Endothelial cell (in vitro differentiated cells): ENCODE data around the gene CDK18. TPM values are rescaled to one million over a fixed set of nuclear protein-coding genes. Genes with fewer than 3 reads are reported as not detected.

Source experiments
- DNase-seq: peaks from one replicate; pipeline ENCODE4 v3.0.0; 2021; ENCODE audit warnings: low spot score
- H3K27ac Mint-ChIP-seq: one replicate; pipeline ENCODE4 v1.8.0; 2021; ENCODE audit warnings: mixed read lengths, inconsistent platforms; ENCODE audit not compliant: unreplicated experiment
- H3K27me3 Mint-ChIP-seq: one replicate; pipeline ENCODE4 v1.8.0; 2021; ENCODE audit warnings: mild to moderate bottlenecking, moderate library complexity, mixed read lengths, inconsistent platforms; ENCODE audit not compliant: unreplicated experiment
- H3K36me3 Mint-ChIP-seq: one replicate; pipeline ENCODE4 v1.8.0; 2021; ENCODE audit warnings: mild to moderate bottlenecking, low read depth, mixed read lengths, inconsistent platforms; ENCODE audit not compliant: unreplicated experiment
- H3K4me1 Mint-ChIP-seq: one replicate; pipeline ENCODE4 v1.8.0; 2021; ENCODE audit warnings: mild to moderate bottlenecking, mixed read lengths, inconsistent platforms; ENCODE audit not compliant: unreplicated experiment
- H3K4me3 Mint-ChIP-seq: one replicate; pipeline ENCODE4 v1.8.0; 2021; ENCODE audit warnings: mild to moderate bottlenecking, mixed read lengths, inconsistent platforms; ENCODE audit not compliant: unreplicated experiment
- H3K9me3 Mint-ChIP-seq: one replicate; pipeline ENCODE4 v1.8.0; 2021; ENCODE audit warnings: mixed read lengths, inconsistent platforms; ENCODE audit not compliant: unreplicated experiment
- total RNA-seq: library from RNA; stranded (reverse); fragmentation: NEBNext Ultra II Directional; extraction: Animal tissue kit (Norgen Biotek cat#: 25700); gene quantifications from one replicate; pipeline ENCODE4 v1.2.1, GENCODE V29; 2021; ENCODE audit not compliant: unreplicated experiment
- TF ChIP-seq, protein P1 (sequence below): fragments of 200-600 bp; sonication (generic); IDR thresholded peaks from one replicate; pipeline ENCODE4 v1.5.0; 2021; ENCODE audit warnings: antibody characterized with exemption; ENCODE audit not compliant: unreplicated experiment

CDK18 gene
- total RNA-seq, 1 donor from 2014 or later = 12.4 TPM

DNA sequence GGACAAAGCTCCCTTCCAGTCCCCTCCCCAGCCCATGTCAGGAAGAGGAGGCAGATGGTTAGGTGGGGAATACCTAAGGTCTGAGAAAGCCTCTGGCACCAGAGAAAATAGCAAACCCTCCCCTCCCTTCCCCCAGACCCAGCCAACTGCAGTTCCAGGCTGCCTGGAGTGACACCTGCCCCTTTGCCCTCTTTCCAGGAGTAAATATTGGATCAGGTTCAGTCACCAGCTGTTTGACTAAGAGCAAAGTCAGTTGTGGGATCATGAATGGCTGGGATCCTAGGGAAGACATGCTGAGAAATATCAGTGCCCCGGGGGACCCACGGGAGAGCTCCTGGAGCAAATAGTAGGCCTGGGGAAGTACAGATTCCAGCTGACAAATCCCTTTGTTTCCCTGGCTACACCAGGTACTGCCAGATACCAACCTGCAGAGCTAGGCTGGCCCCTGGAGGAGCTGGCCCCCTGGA, 12.2 kb upstream of the CDK18 start:
- TF ChIP-seq, protein P1, sequence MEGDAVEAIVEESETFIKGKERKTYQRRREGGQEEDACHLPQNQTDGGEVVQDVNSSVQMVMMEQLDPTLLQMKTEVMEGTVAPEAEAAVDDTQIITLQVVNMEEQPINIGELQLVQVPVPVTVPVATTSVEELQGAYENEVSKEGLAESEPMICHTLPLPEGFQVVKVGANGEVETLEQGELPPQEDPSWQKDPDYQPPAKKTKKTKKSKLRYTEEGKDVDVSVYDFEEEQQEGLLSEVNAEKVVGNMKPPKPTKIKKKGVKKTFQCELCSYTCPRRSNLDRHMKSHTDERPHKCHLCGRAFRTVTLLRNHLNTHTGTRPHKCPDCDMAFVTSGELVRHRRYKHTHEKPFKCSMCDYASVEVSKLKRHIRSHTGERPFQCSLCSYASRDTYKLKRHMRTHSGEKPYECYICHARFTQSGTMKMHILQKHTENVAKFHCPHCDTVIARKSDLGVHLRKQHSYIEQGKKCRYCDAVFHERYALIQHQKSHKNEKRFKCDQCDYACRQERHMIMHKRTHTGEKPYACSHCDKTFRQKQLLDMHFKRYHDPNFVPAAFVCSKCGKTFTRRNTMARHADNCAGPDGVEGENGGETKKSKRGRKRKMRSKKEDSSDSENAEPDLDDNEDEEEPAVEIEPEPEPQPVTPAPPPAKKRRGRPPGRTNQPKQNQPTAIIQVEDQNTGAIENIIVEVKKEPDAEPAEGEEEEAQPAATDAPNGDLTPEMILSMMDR = no peak
- peaks cover 7% of the 10 kb centered on the region for H3K4me1 Mint-ChIP-seq
- H3K36me3 Mint-ChIP-seq = no peaks in the 10 kb centered on the region
- H3K27me3 Mint-ChIP-seq = peaks cover 4% of the 10 kb centered on the region
- no peak overlapping the region for H3K27ac Mint-ChIP-seq
- no peak overlapping the region for H3K4me3 Mint-ChIP-seq
- no peaks in the 10 kb centered on the region for H3K9me3 Mint-ChIP-seq
- DNase-seq = no peak

DNA sequence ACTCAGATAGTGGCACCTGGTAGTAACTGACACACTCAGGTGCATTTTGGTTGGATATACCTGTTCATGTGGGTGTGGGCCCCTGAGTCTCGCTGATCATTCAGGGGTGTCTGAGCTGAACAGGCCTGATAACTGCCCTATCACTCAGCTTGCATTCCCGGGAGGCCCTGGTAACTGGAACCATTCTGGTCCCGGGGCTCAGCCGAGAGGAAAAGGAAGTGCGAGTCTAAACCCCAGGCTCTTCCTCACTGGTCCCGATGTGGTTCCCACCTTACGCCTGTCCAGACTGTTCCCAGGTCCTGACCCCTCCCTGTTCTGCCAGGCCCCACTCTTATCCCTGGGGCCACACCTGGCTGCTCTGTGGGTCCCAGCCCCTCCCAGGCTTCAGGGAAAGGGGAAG, 11.7 kb upstream of the CDK18 start:
- Mint-ChIP-seq H3K4me1 (peaks cover 7% of the 10 kb centered on the region), H3K9me3 (no peaks in the 10 kb centered on the region), H3K36me3 (no peaks in the 10 kb centered on the region), H3K4me3 (no peak overlapping the region), H3K27ac (no peak overlapping the region), H3K27me3 (peaks cover 4% of the 10 kb centered on the region)
- TF ChIP-seq, protein P1 = no peak
- DNase-seq = no peak

DNA sequence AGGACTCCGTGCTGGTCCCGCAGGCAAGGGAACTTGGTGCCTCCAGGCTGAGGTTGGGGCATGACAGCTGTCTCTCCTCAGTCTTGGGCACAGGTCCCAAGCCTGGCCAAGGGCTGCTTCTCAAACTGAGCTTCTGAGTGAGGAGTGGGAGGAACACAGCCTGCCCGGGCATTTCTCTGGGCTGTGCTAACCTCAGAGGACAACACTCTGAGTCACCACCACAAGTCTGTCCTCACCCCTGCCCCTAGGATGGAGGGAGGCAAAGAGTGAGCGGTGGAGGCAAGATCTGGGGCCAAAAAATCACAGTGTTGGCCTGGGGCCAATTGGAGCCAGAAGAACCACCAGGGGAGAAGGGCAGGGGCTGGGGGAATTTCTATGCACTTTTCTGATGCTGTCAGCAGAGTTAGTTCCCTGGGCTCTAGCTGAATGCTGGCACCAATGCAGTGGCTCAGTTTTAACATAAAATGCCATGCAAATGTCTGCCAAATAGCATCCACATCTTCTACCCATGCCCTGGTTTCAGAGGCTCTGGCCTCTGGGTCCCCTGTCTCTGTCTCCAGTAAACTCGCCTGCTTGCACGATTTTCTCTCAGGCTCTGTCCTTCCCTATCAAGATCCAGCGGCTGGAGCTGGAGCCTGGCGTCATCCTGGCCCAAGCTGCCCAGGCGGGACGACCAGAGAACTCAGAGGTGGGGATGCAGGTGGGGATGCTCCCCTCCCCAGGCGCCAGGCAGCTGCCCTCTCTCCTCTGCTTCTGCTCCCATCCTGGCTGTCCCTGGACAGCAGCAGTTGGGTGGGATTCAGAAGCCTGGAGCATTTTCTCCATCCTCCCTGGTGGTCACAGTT, 11.0 kb upstream of the CDK18 start:
- TF ChIP-seq, protein P1 = no peak
- no peak overlapping the region for H3K27ac Mint-ChIP-seq
- H3K4me1 Mint-ChIP-seq = peaks cover 7% of the 10 kb centered on the region
- DNase-seq = no peak
- no peaks in the 10 kb centered on the region for H3K9me3 Mint-ChIP-seq
- H3K36me3 Mint-ChIP-seq = no peaks in the 10 kb centered on the region
- peaks cover 4% of the 10 kb centered on the region for H3K27me3 Mint-ChIP-seq
- no peak overlapping the region for H3K4me3 Mint-ChIP-seq

DNA sequence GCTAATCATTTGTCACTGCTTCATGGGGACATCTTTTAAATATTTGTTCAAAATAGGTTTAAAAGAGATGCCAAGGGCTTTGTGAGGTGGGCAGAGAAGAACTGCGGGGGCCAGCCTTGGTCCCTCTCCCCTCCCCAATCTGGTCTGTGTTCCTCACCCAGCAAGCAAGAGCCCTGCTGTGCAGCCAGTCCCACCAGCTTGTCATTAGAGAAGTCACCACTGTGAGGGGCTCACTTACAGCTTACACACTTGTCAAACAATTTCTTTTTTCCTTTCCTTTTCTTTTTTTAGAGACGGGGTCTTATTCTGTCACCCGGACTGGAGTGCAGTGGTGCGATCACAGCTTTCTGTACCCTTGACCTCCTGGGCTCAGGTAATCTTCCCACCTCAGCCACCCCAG, 10.4 kb upstream of the CDK18 start:
- peaks cover 7% of the 10 kb centered on the region for H3K27me3 Mint-ChIP-seq
- peaks cover 7% of the 10 kb centered on the region for H3K4me1 Mint-ChIP-seq
- no peak for DNase-seq
- H3K4me3 Mint-ChIP-seq = no peak overlapping the region
- no peaks in the 10 kb centered on the region for H3K9me3 Mint-ChIP-seq
- H3K27ac Mint-ChIP-seq = no peak overlapping the region
- H3K36me3 Mint-ChIP-seq = no peaks in the 10 kb centered on the region
- TF ChIP-seq, protein P1 = no peak

DNA sequence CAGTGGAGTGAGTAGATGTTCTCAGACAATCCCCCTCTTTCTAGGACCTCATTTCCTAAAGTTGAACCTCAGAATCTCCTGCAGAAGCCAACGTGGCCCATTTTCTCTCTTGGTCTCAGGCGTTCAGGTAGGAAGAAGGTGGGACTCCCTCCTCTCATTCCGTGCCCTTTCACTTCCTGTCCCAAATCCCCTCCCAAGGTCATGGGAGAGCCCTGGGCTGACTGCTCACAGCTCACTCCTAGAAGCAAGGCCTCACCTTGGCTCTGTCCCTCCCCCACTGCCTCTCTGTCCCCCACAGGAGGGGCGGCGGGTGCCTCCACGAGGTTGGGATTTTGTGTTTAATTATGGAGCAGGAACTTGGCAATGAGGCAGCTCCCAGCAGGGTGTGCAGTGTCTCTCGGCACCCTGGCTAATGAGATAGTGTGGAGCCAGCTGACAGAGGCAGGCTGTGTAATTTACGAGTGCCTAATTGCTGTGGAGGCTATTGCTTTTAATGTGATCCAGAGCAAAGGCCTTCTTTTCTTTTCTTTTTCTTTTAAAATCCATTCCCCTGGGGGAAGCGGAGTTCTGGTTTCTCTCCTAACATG, 9.1 kb upstream of the CDK18 start:
- Mint-ChIP-seq H3K4me3 (no peak overlapping the region), H3K27me3 (peaks cover 7% of the 10 kb centered on the region), H3K27ac (no peak overlapping the region), H3K9me3 (no peaks in the 10 kb centered on the region), H3K4me1 (peaks cover 7% of the 10 kb centered on the region), H3K36me3 (no peaks in the 10 kb centered on the region)
- TF ChIP-seq, protein P1 = no peak
- DNase-seq = no peak
